Hepatocyte (in vitro differentiated cells): ENCODE data around the gene POLR3B. TPM values are rescaled to one million over a fixed set of nuclear protein-coding genes. Genes with fewer than 3 reads are reported as not detected.
"Not testable (repeated sequence)": the region's sequence is repeated elsewhere in the genome, so short reads cannot be mapped to it uniquely, and the experiment has no call there.

ENCODE experiments used
- DNase-seq: peaks from one replicate; pipeline ENCODE4 v3.0.0-alpha.2; 2016; ENCODE audit warnings: low spot score
- H2AFZ ChIP-seq: fragments of 200-600 bp; sonication (generic); 2 replicates; pipeline ENCODE4 v1.6.0; 2016; ENCODE audit warnings: antibody characterized with exemption, mild to moderate bottlenecking
- H3K27ac ChIP-seq: fragments of 200-600 bp; sonication (generic); 2 replicates; pipeline ENCODE4 v1.5.1; 2016; ENCODE audit warnings: mild to moderate bottlenecking
- H3K27me3 ChIP-seq: fragments of 200-600 bp; sonication (generic); 2 replicates; pipeline ENCODE4 v1.6.1; 2016
- H3K36me3 ChIP-seq: fragments of 200-600 bp; sonication (generic); replicated peaks from 2 replicates; pipeline ENCODE4 v1.5.1; 2016; ENCODE audit warnings: low read depth; ENCODE audit not compliant: insufficient read depth
- H3K4me1 ChIP-seq: fragments of 200-600 bp; sonication (generic); 2 replicates; pipeline ENCODE4 v1.5.1; 2016; ENCODE audit warnings: mild to moderate bottlenecking, moderate library complexity; ENCODE audit not compliant: insufficient read depth
- H3K4me2 ChIP-seq: fragments of 200-600 bp; sonication (generic); 2 replicates; pipeline ENCODE4 v1.6.0; 2016
- H3K4me3 ChIP-seq: fragments of 200-600 bp; sonication (generic); 2 replicates; pipeline ENCODE4 v1.5.1; 2016; ENCODE audit warnings: mild to moderate bottlenecking
- H3K79me2 ChIP-seq: fragments of 200-600 bp; sonication (generic); 2 replicates; pipeline ENCODE4 v1.6.0; 2017; ENCODE audit warnings: mild to moderate bottlenecking
- H3K9me2 ChIP-seq: fragments of 200-600 bp; sonication (generic); replicated peaks from 2 replicates; pipeline ENCODE4 v1.6.0; 2017; ENCODE audit warnings: mild to moderate bottlenecking; ENCODE audit not compliant: insufficient read depth
- H3K9me3 ChIP-seq: fragments of 200-600 bp; sonication (generic); 2 replicates; pipeline ENCODE4 v1.5.1; 2016; ENCODE audit warnings: low read depth, mild to moderate bottlenecking
- H4K20me1 ChIP-seq: fragments of 200-600 bp; sonication (generic); 2 replicates; pipeline ENCODE4 v1.6.0; 2016; ENCODE audit warnings: mild to moderate bottlenecking; ENCODE audit not compliant: insufficient read depth, poor library complexity, severe bottlenecking
- EZH2 ChIP-seq: fragments of 200-600 bp; sonication (generic); IDR thresholded peaks from 2 replicates; pipeline ENCODE4 v1.6.1; 2016; ENCODE audit warnings: antibody characterized with exemption, mild to moderate bottlenecking, borderline replicate concordance
- EZH2phosphoT487 ChIP-seq: fragments of 200-600 bp; sonication (generic); IDR thresholded peaks from one replicate; pipeline ENCODE4 v1.6.1; 2018; ENCODE audit warnings: antibody characterized with exemption, mild to moderate bottlenecking, low read depth, moderate library complexity; ENCODE audit not compliant: unreplicated experiment, severe bottlenecking
- WGBS: methylation state at CpG from one replicate; pipeline ENCODE4 v1.1.6; 2016; ENCODE audit warnings: low lambda C conversion rate; ENCODE audit errors: missing lambda C conversion rate; 5-methylcytosine and 5-hydroxymethylcytosine counted together
- polyA plus RNA-seq: library from polyadenylated mRNA; unstranded; fragments of >200 nt; fragmentation: Nextera tagmentation; extraction: Ambion mirVana; gene quantifications from 2 replicates; pipeline ENCODE4 v1.2.1, GENCODE V29; 2016
- total RNA-seq: library from RNA; depleted of rRNA; stranded (reverse); fragments of >200 nt; gene quantifications from 2 replicates; pipeline ENCODE4 v1.2.3, GENCODE V29; 2014
- TF ChIP-seq, protein P1 (sequence below): fragments of 200-600 bp; sonication (generic); IDR thresholded peaks from 2 replicates; pipeline ENCODE4 v1.5.1; 2016; ENCODE audit warnings: antibody characterized with exemption, mild to moderate bottlenecking; ENCODE audit not compliant: poor library complexity

POLR3B gene
- total and polyA plus RNA-seq, 2 experiments from 2014 or later = 8.4 to 10.4 TPM

GRCh38 chr12:106380954-106381353 lies 23.4 kb downstream of the POLR3B start:
- no peak for DNase-seq
- H3K27ac ChIP-seq = no peak overlapping the region
- no peaks in the 10 kb centered on the region for H4K20me1 ChIP-seq
- no peaks in the 10 kb centered on the region for H3K79me2 ChIP-seq
- 95% methylated on average over 1 of the region's 1 CpG for WGBS
- no peaks in the 10 kb centered on the region for H3K27me3 ChIP-seq
- H3K4me2 ChIP-seq = no peak overlapping the region
- no peaks in the 10 kb centered on the region for H3K36me3 ChIP-seq
- H3K4me3 ChIP-seq = no peak overlapping the region
- H2AFZ ChIP-seq = no peak overlapping the region
- no peaks in the 10 kb centered on the region for H3K9me3 ChIP-seq
- H3K4me1 ChIP-seq = no peaks in the 10 kb centered on the region
- TF ChIP-seq, protein P1, sequence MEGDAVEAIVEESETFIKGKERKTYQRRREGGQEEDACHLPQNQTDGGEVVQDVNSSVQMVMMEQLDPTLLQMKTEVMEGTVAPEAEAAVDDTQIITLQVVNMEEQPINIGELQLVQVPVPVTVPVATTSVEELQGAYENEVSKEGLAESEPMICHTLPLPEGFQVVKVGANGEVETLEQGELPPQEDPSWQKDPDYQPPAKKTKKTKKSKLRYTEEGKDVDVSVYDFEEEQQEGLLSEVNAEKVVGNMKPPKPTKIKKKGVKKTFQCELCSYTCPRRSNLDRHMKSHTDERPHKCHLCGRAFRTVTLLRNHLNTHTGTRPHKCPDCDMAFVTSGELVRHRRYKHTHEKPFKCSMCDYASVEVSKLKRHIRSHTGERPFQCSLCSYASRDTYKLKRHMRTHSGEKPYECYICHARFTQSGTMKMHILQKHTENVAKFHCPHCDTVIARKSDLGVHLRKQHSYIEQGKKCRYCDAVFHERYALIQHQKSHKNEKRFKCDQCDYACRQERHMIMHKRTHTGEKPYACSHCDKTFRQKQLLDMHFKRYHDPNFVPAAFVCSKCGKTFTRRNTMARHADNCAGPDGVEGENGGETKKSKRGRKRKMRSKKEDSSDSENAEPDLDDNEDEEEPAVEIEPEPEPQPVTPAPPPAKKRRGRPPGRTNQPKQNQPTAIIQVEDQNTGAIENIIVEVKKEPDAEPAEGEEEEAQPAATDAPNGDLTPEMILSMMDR = no peak
- no peak for TF ChIP-seq EZH2phosphoT487
- H3K9me2 ChIP-seq = no peaks in the 10 kb centered on the region

GRCh38 chr12:106381866-106382265 lies 24.3 kb downstream of the POLR3B start:
- not testable (repeated sequence) for H3K9me2 ChIP-seq, H3K9me3 ChIP-seq, H4K20me1 ChIP-seq, H3K4me2 ChIP-seq, H3K4me3 ChIP-seq, H2AFZ ChIP-seq, H3K79me2 ChIP-seq, H3K36me3 ChIP-seq, H3K27me3 ChIP-seq, H3K27ac ChIP-seq, H3K4me1 ChIP-seq, DNase-seq
- WGBS = 95% methylated on average over 4 of the region's 4 CpGs

- no peak for TF ChIP-seq EZH2phosphoT487
- TF ChIP-seq, protein P1 = no peak
- no peak for TF ChIP-seq EZH2
- Histone ChIP-seq H3K4me2 (no peak overlapping the region), H3K79me2 (no peaks in the 10 kb centered on the region), H3K27ac (no peak overlapping the region), H2AFZ (no peak overlapping the region), H4K20me1 (no peaks in the 10 kb centered on the region), H3K9me3 (no peaks in the 10 kb centered on the region), H3K4me1 (no peaks in the 10 kb centered on the region), H3K36me3 (no peaks in the 10 kb centered on the region), H3K9me2 (no peaks in the 10 kb centered on the region), H3K4me3 (no peak overlapping the region), H3K27me3 (no peaks in the 10 kb centered on the region)
- no peak for DNase-seq
- WGBS = 88% methylated on average over 5 of the region's 5 CpGs
Measured at GRCh38 chr12:106386813-106387535, 29.4 kb downstream of the POLR3B start.

- TF ChIP-seq, protein P1 = no peak
- TF ChIP-seq EZH2phosphoT487 (no peak), EZH2 (no peak)
Measured at GRCh38 chr12:106387848-106388377, 30.4 kb downstream of the POLR3B start.

More at GRCh38 chr12:106387848-106388377, 30.4 kb downstream of the POLR3B start:
- no peaks in the 10 kb centered on the region for H3K9me2 ChIP-seq
- H3K27me3 ChIP-seq = no peaks in the 10 kb centered on the region
- 88% methylated on average over 1 of the region's 1 CpG for WGBS
- H3K4me1 ChIP-seq = no peaks in the 10 kb centered on the region
- no peak overlapping the region for H3K4me3 ChIP-seq
- H3K36me3 ChIP-seq = no peaks in the 10 kb centered on the region
- no peak for DNase-seq
- H4K20me1 ChIP-seq = no peaks in the 10 kb centered on the region
- no peaks in the 10 kb centered on the region for H3K79me2 ChIP-seq
- H2AFZ ChIP-seq = no peak overlapping the region
- no peaks in the 10 kb centered on the region for H3K9me3 ChIP-seq
- no peak overlapping the region for H3K4me2 ChIP-seq
- no peak overlapping the region for H3K27ac ChIP-seq
